Endodermal cell (in vitro differentiated cells): ENCODE results near the gene EIF3L. TPM values are rescaled to one million over a fixed set of nuclear protein-coding genes. Genes with fewer than 3 reads are reported as not detected.

Experiments used
- DNase-seq: peaks from one replicate; pipeline ENCODE4 v3.0.0-alpha.2; 2017
- H3K27ac ChIP-seq: 2 replicates; pipeline ENCODE4 v1.5.1; 2013; ENCODE audit warnings: mild to moderate bottlenecking, low read depth, low read length, moderate library complexity
- H3K27me3 ChIP-seq: 2 replicates; pipeline ENCODE4 v1.6.1; 2013; ENCODE audit warnings: mild to moderate bottlenecking, low read length, moderate library complexity; ENCODE audit not compliant: insufficient read depth, control insufficient read depth, poor library complexity, severe bottlenecking
- H3K36me3 ChIP-seq: 2 replicates; pipeline ENCODE4 v1.7.0; 2013; ENCODE audit warnings: mild to moderate bottlenecking, low read length, moderate library complexity; ENCODE audit not compliant: control insufficient read depth, insufficient read depth
- H3K4me1 ChIP-seq: one replicate; pipeline ENCODE4 v1.7.0; 2013; ENCODE audit warnings: low read length; ENCODE audit not compliant: control insufficient read depth, insufficient read depth
- H3K4me3 ChIP-seq: 2 replicates; pipeline ENCODE4 v1.5.1; 2013; ENCODE audit warnings: mild to moderate bottlenecking, low read length, moderate library complexity
- H3K9ac ChIP-seq: 2 replicates; pipeline ENCODE4 v1.6.1; 2013; ENCODE audit warnings: mild to moderate bottlenecking, low read length, moderate library complexity; ENCODE audit not compliant: poor library complexity, severe bottlenecking; ENCODE audit errors: extremely low read depth
- H3K9me3 ChIP-seq: 2 replicates; pipeline ENCODE4 v1.6.1; 2013; ENCODE audit warnings: mild to moderate bottlenecking, low read length, moderate library complexity; ENCODE audit not compliant: control insufficient read depth
- H3K27ac Mint-ChIP-seq: 2 replicates; pipeline ENCODE4 v1.8.0; 2020; ENCODE audit warnings: mixed read lengths
- H3K27me3 Mint-ChIP-seq: 2 replicates; pipeline ENCODE4 v1.8.0; 2021; ENCODE audit warnings: mild to moderate bottlenecking, mixed read lengths; ENCODE audit not compliant: insufficient read depth
- H3K36me3 Mint-ChIP-seq: 2 replicates; pipeline ENCODE4 v1.8.0; 2020; ENCODE audit warnings: low read depth, mixed read lengths
- H3K4me1 Mint-ChIP-seq: 2 replicates; pipeline ENCODE4 v1.8.0; 2020; ENCODE audit warnings: mixed read lengths
- H3K4me3 Mint-ChIP-seq: 2 replicates; pipeline ENCODE4 v1.8.0; 2020; ENCODE audit warnings: mild to moderate bottlenecking, moderate library complexity, mixed read lengths
- H3K9me3 Mint-ChIP-seq: 2 replicates; pipeline ENCODE4 v1.8.0; 2020; ENCODE audit warnings: mild to moderate bottlenecking, mixed read lengths
- CTCF ChIP-seq: fragments of 200-600 bp; sonication (generic); conservative IDR thresholded peaks from 2 replicates; pipeline ENCODE4 v1.5.0; 2021; ENCODE audit warnings: antibody characterized with exemption, mild to moderate bottlenecking
- WGBS, 2 experiments: methylation state at CpG; one replicate each; pipeline versions ENCODE4 v1.1.5 to v1.1.7; 2013; ENCODE audit warnings: missing lambda C conversion rate in 2 of 2, mixed read lengths in 1 of 2; ENCODE audit not compliant: insufficient coverage in 1 of 2, insufficient read length in 1 of 2; 5-methylcytosine and 5-hydroxymethylcytosine counted together
- total RNA-seq, 2 donors: library from RNA; stranded (reverse); fragmentation: NEBNext Ultra II Directional in 1 of 2; extraction: Animal tissue kit (Norgen Biotek cat#: 25700) in 1 of 2; gene quantifications; 2 replicates in 1 of 2; 3 replicates in 1 of 2; pipeline ENCODE4 v1.2.1, GENCODE V29; 2021

Gene EIF3L
- total RNA-seq, 2 donors from 2014 or later = 469 to 541 TPM

- peaks cover 9% of the 10 kb centered on the region for H3K27me3 Mint-ChIP-seq
- 78% methylated on average over 2 of the region's 2 CpGs; no CpG with 5 or more reads in 1 of the 2 experiments for WGBS, 2 experiments
- Histone ChIP-seq H3K9ac (no peak overlapping the region), H3K27ac (no peak overlapping the region), H3K4me1 (peaks cover 43% of the 10 kb centered on the region), H3K9me3 (no peaks in the 10 kb centered on the region), H3K27me3 (no peaks in the 10 kb centered on the region), H3K4me3 (no peak overlapping the region), H3K36me3 (no peaks in the 10 kb centered on the region)
- no peaks in the 10 kb centered on the region for H3K9me3 Mint-ChIP-seq
- peaks cover 49% of the 10 kb centered on the region for H3K4me1 Mint-ChIP-seq
- DNase-seq = no peak
- no peak for TF ChIP-seq CTCF
- H3K4me3 Mint-ChIP-seq = no peak overlapping the region
- H3K27ac Mint-ChIP-seq = peak overlapping the region; percentile 82
- no peaks in the 10 kb centered on the region for H3K36me3 Mint-ChIP-seq
Measured at GRCh38 chr22:37897807-37898206, 48.6 kb downstream of the EIF3L start.

GRCh38 chr22:37898441-37899181 is 49.4 kb downstream of the EIF3L start:
- no peaks in the 10 kb centered on the region for H3K27me3 ChIP-seq
- peak; percentile 14 for TF ChIP-seq CTCF
- Mint-ChIP-seq H3K4me3 (no peak overlapping the region), H3K27me3 (peaks cover 9% of the 10 kb centered on the region), H3K4me1 (peaks cover 41% of the 10 kb centered on the region), H3K9me3 (no peaks in the 10 kb centered on the region), H3K36me3 (no peaks in the 10 kb centered on the region), H3K27ac (peak overlapping the region; percentile 82)
- H3K27ac ChIP-seq = peak overlapping the region; percentile 16
- WGBS, 2 experiments = 74 to 84% methylated on average over 5 to 9 of the region's 9 CpGs
- H3K9ac ChIP-seq = no peak overlapping the region
- H3K36me3 ChIP-seq = no peaks in the 10 kb centered on the region
- H3K9me3 ChIP-seq = no peaks in the 10 kb centered on the region
- DNase-seq = peak; percentile 70
- peaks cover 37% of the 10 kb centered on the region for H3K4me1 ChIP-seq
- H3K4me3 ChIP-seq = no peak overlapping the region

- peak; percentile 74 for DNase-seq
- H3K9me3 ChIP-seq = no peaks in the 10 kb centered on the region
- no peak for TF ChIP-seq CTCF
- Mint-ChIP-seq H3K27ac (peak overlapping the region; percentile 76), H3K36me3 (peaks cover 5% of the 10 kb centered on the region), H3K4me3 (peak overlapping the region; percentile 62), H3K4me1 (peaks cover 19% of the 10 kb centered on the region), H3K9me3 (no peaks in the 10 kb centered on the region), H3K27me3 (peaks cover 9% of the 10 kb centered on the region)
- 91 to 96% methylated on average over 4 to 10 of the region's 10 CpGs for WGBS, 2 experiments
- H3K4me1 ChIP-seq = no peaks in the 10 kb centered on the region
- H3K9ac ChIP-seq = no peak overlapping the region
- peak overlapping the region; percentile 63 for H3K27ac ChIP-seq
- H3K27me3 ChIP-seq = no peaks in the 10 kb centered on the region
- no peak overlapping the region for H3K4me3 ChIP-seq
- H3K36me3 ChIP-seq = no peaks in the 10 kb centered on the region
Measured at GRCh38 chr22:37904572-37905533, 55.6 kb downstream of the EIF3L start.
